Fibroblast of lung (primary cell): ENCODE data around the gene PKD2L1. TPM values are rescaled to one million over a fixed set of nuclear protein-coding genes. Genes with fewer than 3 reads are reported as not detected.

Experiments used
- DNase-seq, 2 donors: peaks; one replicate each; pipeline versions ENCODE4 v3.0.0 to v3.0.0-alpha.2; 2010; ENCODE audit warnings: low read depth in 2 of 2
- H2AFZ ChIP-seq: 2 replicates; pipeline ENCODE4 v1.5.1; 2012; ENCODE audit warnings: low read length, control low read depth, inconsistent platforms
- H3K27ac ChIP-seq: 2 replicates; pipeline ENCODE4 v1.5.1; 2011; ENCODE audit warnings: low read length, control low read depth; ENCODE audit not compliant: insufficient read depth
- H3K27me3 ChIP-seq: 2 replicates; pipeline ENCODE4 v1.5.1; 2011; ENCODE audit warnings: mild to moderate bottlenecking, low read length; ENCODE audit not compliant: control insufficient read depth, insufficient read depth
- H3K36me3 ChIP-seq: 2 replicates; pipeline ENCODE4 v1.5.1; 2011; ENCODE audit warnings: low read length; ENCODE audit not compliant: control insufficient read depth, insufficient read depth
- H3K4me1 ChIP-seq: 2 replicates; pipeline ENCODE4 v1.5.1; 2011; ENCODE audit warnings: low read length; ENCODE audit not compliant: control insufficient read depth, insufficient read depth; ENCODE audit errors: extremely low read depth
- H3K4me2 ChIP-seq: 2 replicates; pipeline ENCODE4 v1.5.1; 2011; ENCODE audit warnings: low read length, control low read depth; ENCODE audit not compliant: insufficient read depth; ENCODE audit errors: extremely low read depth
- H3K4me3 ChIP-seq, 4 experiments: fragments of 200-600 bp in 1 of 4; sonication (generic) in 1 of 4; replicated peaks in 1 of 4; 2 replicates each; pipeline ENCODE4 v1.5.1; 2011 to 2016; ENCODE audit warnings: low read length in 4 of 4, low read depth in 3 of 4, mild to moderate bottlenecking in 3 of 4, control low read depth in 2 of 4, inconsistent platforms in 1 of 4, mixed read lengths in 1 of 4; ENCODE audit not compliant: insufficient read depth in 1 of 4; ENCODE audit errors: control extremely low read depth in 1 of 4
- H3K79me2 ChIP-seq: 2 replicates; pipeline ENCODE4 v1.5.1; 2012; ENCODE audit warnings: mild to moderate bottlenecking, low read length, inconsistent platforms; ENCODE audit not compliant: control insufficient read depth, insufficient read depth
- H3K9ac ChIP-seq: 2 replicates; pipeline ENCODE4 v1.5.1; 2011; ENCODE audit warnings: mild to moderate bottlenecking, low read length, control low read depth; ENCODE audit not compliant: insufficient read depth
- H3K9me3 ChIP-seq: 2 replicates; pipeline ENCODE4 v1.5.1; 2012; ENCODE audit warnings: low read depth, low read length; ENCODE audit not compliant: control insufficient read depth, insufficient read depth
- H4K20me1 ChIP-seq: 2 replicates; pipeline ENCODE4 v1.5.1; 2011; ENCODE audit warnings: low read length; ENCODE audit not compliant: control insufficient read depth, insufficient read depth; ENCODE audit errors: extremely low read depth
- CTCF ChIP-seq, 2 donors: IDR thresholded peaks in 1 of 2; conservative IDR thresholded peaks in 1 of 2; 1 replicate in 1 of 2; 2 replicates in 1 of 2; pipeline ENCODE4 v1.5.1; 2011 to 2012; ENCODE audit warnings: low read length in 2 of 2, control low read depth in 1 of 2, inconsistent platforms in 1 of 2, low read depth in 1 of 2, mild to moderate bottlenecking in 1 of 2
- EZH2 ChIP-seq: IDR thresholded peaks from 2 replicates; pipeline ENCODE4 v1.5.1; 2012; ENCODE audit warnings: low read length, control low read depth, mild to moderate bottlenecking; ENCODE audit errors: missing control alignments
- polyA plus RNA-seq, 2 donors: library from polyadenylated mRNA; depleted of rRNA in 1 of 2; stranded (reverse) in 1 of 2; unstranded in 1 of 2; fragments of >200 nt; gene quantifications; 2 replicates each; pipeline ENCODE4 v1.2.1, GENCODE V29; 2011 to 2012; ENCODE audit warnings: missing spikeins in 1 of 2
- total RNA-seq: library from RNA; depleted of rRNA; stranded (reverse); fragments of >200 nt; gene quantifications from 2 replicates; pipeline ENCODE4 v1.2.1, GENCODE V29; 2014

Gene PKD2L1
- total and polyA plus RNA-seq, 2 donors (not counting 1 experiment from before 2014, with no cell fraction given) = not detected

- peaks cover 2% of the 10 kb centered on the region for H3K4me1 ChIP-seq
- no peak overlapping the region for H3K9ac ChIP-seq
- H3K79me2 ChIP-seq = peaks cover 4% of the 10 kb centered on the region
- no peaks in the 10 kb centered on the region for H3K9me3 ChIP-seq
- peaks cover 21% of the 10 kb centered on the region for H3K36me3 ChIP-seq
- no peak overlapping the region for H3K27ac ChIP-seq
- no peak for TF ChIP-seq CTCF (conservative IDR thresholded peaks at IDR 0.05 in 1 of 2, IDR thresholded peaks at IDR 0.05 in 1 of 2; ENCODE audit: low read depth in 1 of 2, low read length in 2 of 2)
- no peak for TF ChIP-seq EZH2
- H4K20me1 ChIP-seq = no peaks in the 10 kb centered on the region
- H3K27me3 ChIP-seq = no peaks in the 10 kb centered on the region
- no peak overlapping the region for H3K4me3 ChIP-seq
- H3K4me2 ChIP-seq = no peak overlapping the region
- DNase-seq = no peak
- no peak overlapping the region for H2AFZ ChIP-seq
Measured at GRCh38 chr10:100359030-100359432, 29.0 kb upstream of the PKD2L1 start.

GRCh38 chr10:100357059-100357858 lies 27.2 kb upstream of the PKD2L1 start:
- TF ChIP-seq EZH2 (no peak), CTCF (conservative IDR thresholded peaks at IDR 0.05 in 1 of 2, IDR thresholded peaks at IDR 0.05 in 1 of 2; ENCODE audit: low read depth in 1 of 2, low read length in 2 of 2) (no peak)
- H3K79me2 ChIP-seq = peaks cover 12% of the 10 kb centered on the region
- H3K9ac ChIP-seq = no peak overlapping the region
- peaks cover 31% of the 10 kb centered on the region for H3K36me3 ChIP-seq
- H2AFZ ChIP-seq = no peak overlapping the region
- H3K4me3 ChIP-seq = no peak overlapping the region
- no peak overlapping the region for H3K4me2 ChIP-seq
- H3K27me3 ChIP-seq = no peaks in the 10 kb centered on the region
- H4K20me1 ChIP-seq = no peaks in the 10 kb centered on the region
- peaks cover 4% of the 10 kb centered on the region for H3K4me1 ChIP-seq
- no peak for DNase-seq
- no peak overlapping the region for H3K27ac ChIP-seq
- H3K9me3 ChIP-seq = no peaks in the 10 kb centered on the region

- Histone ChIP-seq H3K79me2 (peaks cover 18% of the 10 kb centered on the region), H3K4me1 (peaks cover 4% of the 10 kb centered on the region), H2AFZ (no peak overlapping the region), H3K9me3 (no peaks in the 10 kb centered on the region), H3K27me3 (no peaks in the 10 kb centered on the region), H3K4me3 (no peak overlapping the region), H3K27ac (no peak overlapping the region), H3K9ac (no peak overlapping the region), H4K20me1 (no peaks in the 10 kb centered on the region), H3K4me2 (no peak overlapping the region), H3K36me3 (peaks cover 32% of the 10 kb centered on the region)
- TF ChIP-seq EZH2 = no peak
- no peak for TF ChIP-seq CTCF (conservative IDR thresholded peaks at IDR 0.05 in 1 of 2, IDR thresholded peaks at IDR 0.05 in 1 of 2; ENCODE audit: low read depth in 1 of 2, low read length in 2 of 2)
- DNase-seq = no peak
Measured at GRCh38 chr10:100356067-100357017, 26.3 kb upstream of the PKD2L1 start.
